HG03159 (cell line): Measurements from ENCODE around the gene FERMT3.
A peak's percentile ranks its signal among the peaks of the same experiment; 100 is the strongest.

Source experiments
- ATAC-seq: cut with Tn5 transposase; IDR thresholded peaks from one replicate; pipeline ENCODE4 v1.9.1; 2021; ENCODE audit warnings: mild to moderate bottlenecking, moderate library complexity; ENCODE audit not compliant: unreplicated experiment

The FERMT3 gene

GRCh38 chr11:64185693-64186491 is 20.6 kb upstream of the FERMT3 start, which contains the start of gene STIP1:
Gene STIP1, plus strand, starts transcription at chr11:64186171. Its CDS starts 91 bp downstream, at chr11:64186262.
- ATAC-seq = peak; percentile 85

- no peak for ATAC-seq
Observed at GRCh38 chr11:64186492-64187165, 19.9 kb upstream of the FERMT3 start.

- ATAC-seq = no peak
Observed at GRCh38 chr11:64192434-64192833, 14.1 kb upstream of the FERMT3 start.

- ATAC-seq = no peak
Observed at GRCh38 chr11:64196626-64197025, 9.9 kb upstream of the FERMT3 start.

- no peak for ATAC-seq
Observed at GRCh38 chr11:64198511-64198910, 8.0 kb upstream of the FERMT3 start.

- ATAC-seq = no peak
Observed at GRCh38 chr11:64201543-64201942, 5.0 kb upstream of the FERMT3 start.

- no peak for ATAC-seq
Observed at GRCh38 chr11:64202992-64203391, 3.5 kb upstream of the FERMT3 start.

GRCh38 chr11:64203421-64204079 is 3.0 kb upstream of the FERMT3 start:
- no peak for ATAC-seq

GRCh38 chr11:64204080-64204440 is 2.5 kb upstream of the FERMT3 start:
- ATAC-seq = no peak

GRCh38 chr11:64204464-64204989 is 2.0 kb upstream of the FERMT3 start:
- no peak for ATAC-seq

GRCh38 chr11:64207256-64208085 is 950 bp downstream of the FERMT3 start:
- ATAC-seq = peak; percentile 53

GRCh38 chr11:64208086-64208795 is 1.7 kb downstream of the FERMT3 start:
- no peak for ATAC-seq

GRCh38 chr11:64208796-64209562 is 2.5 kb downstream of the FERMT3 start:
- ATAC-seq = no peak

- no peak for ATAC-seq
Observed at GRCh38 chr11:64209563-64209843, 3.0 kb downstream of the FERMT3 start.

GRCh38 chr11:64210301-64211020 is 3.9 kb downstream of the FERMT3 start:
- ATAC-seq = no peak

GRCh38 chr11:64211181-64211872 is 4.8 kb downstream of the FERMT3 start:
- no peak for ATAC-seq

- ATAC-seq = no peak
Observed at GRCh38 chr11:64216879-64217278, 10.4 kb downstream of the FERMT3 start.

GRCh38 chr11:64218628-64219353 is 12.3 kb downstream of the FERMT3 start:
- ATAC-seq = no peak
